ENCODE data around the gene CRB2.

The CRB2 gene

DNA sequence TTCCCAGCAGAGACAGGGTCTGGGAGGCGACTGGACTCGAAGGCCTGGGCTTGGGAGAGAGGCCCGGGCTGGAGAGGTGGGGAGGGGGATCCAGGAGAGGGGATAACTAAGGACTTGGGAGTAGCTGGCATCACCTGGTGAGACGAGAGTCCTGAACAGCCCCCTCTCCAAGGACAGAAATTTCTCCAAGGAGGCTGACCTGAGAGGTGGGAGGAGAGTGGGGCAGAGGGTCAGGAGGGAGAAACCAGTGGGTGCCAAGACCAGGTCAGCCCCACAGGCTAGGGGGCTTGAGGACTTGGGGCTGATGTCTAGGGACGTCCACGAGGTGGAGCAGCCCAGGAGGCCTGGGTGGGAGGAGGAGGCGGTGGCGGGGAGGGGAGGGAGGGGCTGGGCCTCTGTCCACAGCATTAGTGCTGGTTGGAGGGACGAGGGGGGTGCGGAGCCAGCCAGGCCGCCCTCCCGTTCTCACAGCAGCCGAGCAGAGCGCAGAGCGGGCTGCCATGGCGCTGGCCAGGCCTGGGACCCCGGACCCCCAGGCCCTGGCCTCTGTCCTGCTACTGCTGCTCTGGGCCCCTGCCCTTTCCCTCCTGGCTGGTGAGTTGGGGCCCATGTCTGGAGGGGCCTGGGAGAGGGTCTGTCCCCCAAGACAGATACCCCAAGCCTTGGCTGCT is at the start of gene CRB2:
TSS of gene CRB2 (plus strand) at position 437 of the 671 bp plus-strand sequence. CDS start at position 501, 64 bp downstream.
- no peak for DNase-seq

DNA sequence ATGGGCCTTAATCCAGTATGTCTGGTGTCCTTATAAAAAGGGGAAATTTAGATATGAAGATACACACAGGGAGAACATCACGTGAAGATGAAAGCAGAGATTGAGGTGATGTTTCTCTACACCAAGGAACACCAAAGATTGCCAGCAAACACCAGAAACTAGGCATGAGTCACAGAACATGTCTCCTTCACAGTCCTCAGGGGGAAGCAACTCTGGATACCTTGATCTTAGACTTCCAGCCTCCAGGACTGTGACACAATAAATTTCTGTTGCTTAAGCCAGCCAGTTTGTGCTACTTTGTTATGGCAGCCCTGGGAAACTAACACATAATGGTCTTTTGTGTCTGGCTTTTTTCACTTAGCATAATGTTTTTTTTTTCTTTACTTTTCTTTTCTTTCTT is 46.4 kb upstream of the CRB2 start:
- DNase-seq = no peak

DNA sequence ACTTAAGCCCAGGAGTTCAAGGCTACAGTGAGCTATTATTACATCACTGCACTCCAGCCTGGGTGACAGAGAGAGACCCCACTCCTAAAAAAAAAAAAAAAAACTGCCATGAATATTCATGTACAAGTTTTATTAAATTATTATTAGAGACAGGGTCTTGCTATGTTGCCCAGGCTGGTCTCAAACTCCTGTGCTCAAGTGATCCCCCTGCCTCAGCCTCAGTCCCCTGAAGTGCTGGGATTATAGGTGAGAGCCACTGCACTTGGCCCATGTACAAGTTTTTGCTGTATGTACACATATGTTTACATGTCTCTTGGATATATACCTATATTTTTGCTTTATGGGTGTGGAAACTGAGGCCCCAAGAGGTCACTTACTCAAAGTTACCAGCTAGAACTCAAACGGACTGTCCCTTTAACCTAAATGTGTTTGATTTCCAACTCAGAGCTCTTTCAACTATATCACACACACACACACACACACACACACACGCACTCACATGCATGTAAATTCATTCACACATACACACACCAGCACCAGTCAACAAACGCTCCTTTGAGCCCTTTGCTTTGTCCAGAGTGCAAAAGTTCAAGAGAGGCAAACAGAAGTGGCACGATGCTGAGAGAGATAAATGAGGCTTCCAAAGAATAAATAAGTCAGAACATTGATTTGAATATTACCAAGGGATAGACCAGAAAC is 45.3 kb upstream of the CRB2 start:
- no peak for DNase-seq

DNA sequence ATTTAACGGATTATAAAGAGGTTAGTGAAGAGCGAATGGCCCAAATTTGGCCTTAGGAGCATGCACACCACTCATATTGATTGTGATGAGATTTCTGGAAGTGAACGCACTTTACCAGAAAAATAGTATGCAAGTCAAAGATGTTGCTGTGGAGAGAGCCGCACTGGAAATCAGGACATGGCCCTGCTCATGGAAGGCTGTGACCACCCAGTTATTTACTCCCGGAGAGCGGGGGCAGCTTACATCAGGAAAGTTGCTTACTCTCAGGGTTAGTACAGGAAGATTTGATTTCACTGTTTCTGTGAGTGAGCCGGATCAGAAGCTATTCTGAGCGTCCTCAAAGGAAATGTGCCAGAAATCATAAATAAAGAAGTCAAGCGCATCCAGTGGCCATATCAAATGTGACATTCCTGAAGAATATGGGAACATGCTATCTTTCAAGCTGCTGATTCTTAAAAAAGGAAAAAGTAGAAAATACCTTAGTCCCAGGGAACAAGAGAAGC is 44.7 kb upstream of the CRB2 start:
- DNase-seq = no peak

DNA sequence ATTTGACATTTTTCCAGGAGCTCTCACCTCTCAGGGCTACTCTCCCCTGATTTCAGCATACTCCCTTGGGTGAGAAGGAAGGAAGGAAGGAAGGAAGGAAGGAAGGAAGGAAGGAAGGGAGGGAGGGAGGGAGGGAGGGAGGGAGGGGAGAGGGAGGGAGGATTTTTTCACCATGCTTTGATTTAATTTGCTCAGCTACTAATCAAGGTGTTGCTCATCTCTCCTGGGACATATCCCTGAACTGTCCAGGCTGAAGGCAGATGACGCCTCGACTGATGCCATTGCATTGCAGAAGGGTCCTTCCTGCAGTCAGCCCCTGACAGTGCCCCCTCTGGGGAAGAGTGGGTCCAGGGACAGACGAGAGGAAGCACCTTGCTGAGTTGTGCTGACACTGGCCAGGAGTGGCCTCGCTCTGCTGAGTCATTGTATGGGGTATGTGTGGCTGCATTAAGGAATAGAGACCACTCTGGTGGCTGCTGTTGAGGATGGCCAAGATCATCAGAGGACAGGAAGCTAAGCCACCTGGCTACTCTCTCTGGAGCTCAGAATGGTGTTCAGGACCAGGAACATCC is 43.6 kb upstream of the CRB2 start:
- DNase-seq = no peak

DNA sequence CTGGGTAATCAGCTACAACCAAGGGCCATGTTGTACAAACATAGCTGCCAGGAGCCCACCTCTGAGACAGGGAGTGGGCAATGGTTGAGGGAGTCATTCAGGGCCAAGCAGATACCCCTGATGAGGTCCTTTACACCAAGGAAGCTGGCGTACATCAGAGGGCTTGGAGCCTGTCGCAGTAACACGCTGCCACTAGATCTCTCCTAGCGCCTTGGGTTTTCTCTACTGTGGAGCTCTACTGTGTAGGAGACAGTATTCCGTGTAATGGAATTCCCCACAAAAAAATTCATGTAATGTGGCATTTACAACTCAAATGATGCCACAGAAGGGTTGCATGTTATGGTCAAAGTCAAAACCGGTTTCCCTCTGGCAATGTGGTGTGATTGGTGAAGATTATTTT is 41.4 kb upstream of the CRB2 start:
- no peak for DNase-seq

DNA sequence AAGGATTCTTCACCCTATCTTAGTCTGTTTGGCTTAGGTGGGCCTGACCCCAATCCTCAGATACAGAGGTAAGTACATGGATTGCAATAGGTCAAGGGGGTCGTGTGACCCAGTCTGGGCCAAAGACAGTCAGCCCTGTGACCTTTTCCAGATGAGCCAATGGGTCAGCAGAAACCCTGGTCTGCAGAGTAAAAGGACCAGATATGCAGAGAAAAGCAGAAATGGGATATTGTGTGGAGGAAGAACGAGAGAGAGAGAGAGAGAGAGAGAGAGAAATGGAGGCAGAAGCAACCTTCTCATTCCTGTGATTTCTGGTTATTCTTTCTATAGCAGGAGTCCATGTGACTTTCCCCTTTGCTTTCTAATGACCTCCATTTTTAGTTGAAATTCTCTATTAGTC is 40.4 kb upstream of the CRB2 start:
- no peak for DNase-seq

DNA sequence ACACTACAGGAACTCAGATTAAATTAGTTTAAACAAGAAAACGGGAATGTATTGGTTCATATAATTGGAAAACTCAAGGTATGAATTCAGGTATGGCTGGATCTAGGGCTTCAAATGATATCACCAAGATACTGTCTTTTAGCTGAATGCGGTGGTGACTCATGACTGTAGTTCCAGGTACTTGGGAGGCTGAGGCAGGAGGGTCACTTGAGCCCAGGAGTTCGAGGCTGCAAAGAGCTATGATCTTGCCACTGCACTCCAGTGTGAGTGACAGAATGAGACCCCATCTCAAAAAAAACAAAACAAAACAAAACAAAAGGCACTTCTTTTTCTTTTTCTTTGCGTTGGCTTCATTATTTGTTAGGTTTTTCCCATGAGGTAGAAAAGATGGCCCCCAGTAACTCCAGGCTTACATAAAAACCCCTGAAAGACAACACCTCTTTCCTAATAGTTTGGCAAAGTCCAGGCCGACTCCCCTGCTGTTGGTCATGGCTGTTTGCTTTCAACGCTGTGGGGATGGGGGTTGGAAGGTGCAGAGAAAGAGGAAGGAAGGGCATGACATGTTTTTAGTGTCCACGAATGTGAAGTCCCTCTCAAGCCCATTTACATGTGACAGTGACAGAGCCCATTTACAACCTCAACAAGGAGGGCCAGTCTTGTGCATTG is 39.8 kb upstream of the CRB2 start:
- no peak for DNase-seq

DNA sequence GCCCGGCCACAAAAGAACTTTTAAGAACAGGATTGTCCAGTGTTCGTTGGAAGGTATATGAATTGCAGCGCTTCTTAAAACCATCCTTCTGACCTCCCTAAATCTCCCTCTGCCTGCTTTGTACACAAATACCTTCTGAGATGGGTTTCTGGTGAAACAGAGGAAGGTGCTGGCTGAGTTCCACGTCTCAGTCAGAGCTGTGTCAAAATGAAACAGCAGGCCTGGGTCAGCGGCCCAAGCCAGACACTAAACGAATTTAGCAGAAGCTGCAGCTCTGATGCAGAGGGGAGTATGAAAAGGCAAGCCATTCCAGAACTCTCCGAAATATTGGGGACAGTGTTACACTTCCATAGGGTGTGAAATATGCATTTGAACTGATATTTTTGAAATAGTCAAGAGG is 37.8 kb upstream of the CRB2 start:
- DNase-seq = no peak

DNA sequence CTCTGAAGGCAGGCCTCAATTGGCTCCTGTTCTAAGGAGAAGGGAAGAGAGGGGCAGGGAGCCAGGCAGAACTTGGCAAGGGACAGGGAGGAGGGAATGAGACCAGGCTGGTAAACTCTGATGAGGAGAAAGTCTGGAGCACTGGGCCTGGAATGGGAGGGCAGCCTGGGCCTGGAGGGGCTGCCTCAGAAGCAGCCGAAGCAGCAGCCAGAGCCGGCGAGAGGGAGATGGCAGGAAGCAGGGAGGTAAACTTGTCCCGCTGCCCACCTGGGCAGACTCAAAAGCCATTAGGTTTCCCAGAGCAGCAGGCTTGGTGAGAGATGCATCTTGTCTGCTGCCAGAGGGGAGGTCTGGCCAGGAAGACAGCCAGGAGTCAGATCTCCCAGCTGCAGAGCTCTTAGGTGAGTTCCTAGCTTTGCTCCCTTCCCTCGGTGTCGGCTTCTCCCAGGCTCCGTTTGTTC is 37.0 kb upstream of the CRB2 start:
- no peak for DNase-seq

DNA sequence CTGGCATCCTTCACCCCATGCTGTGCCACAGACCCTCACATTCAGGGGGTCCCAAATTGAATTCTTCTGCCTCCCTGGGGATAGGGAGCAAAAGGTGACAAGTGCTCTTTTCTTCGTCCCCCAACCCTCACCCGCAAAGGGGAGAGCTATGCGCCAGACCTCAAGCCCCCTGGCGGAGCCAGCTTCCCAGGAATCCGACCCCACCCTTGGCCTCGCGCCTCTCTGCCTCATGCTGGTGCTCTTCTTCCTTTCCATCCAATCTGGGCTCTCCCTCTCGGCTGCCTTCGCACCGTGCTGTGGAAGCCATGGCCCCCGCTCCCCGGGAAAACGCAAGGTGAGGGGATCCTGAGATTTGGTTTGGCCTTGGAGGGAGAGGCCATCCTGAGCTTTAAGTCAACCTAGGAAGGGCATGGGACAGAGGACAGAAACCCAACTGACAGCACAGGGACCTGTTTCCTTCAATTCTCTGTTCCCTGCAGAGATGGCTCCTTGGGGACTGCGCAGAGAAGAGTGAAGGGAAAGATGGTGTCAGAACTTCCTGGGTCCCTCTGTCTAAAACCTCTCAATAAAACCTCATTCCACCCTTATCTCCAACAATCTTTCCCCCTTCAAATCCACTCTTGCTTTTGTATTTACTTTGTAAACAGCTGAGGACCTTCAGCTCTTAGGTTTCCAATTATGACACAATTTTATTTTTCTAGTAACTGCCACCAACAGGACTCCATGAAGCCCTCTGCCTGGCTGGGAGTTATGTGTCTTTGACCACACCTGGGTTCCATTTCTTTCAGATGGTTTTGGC is 36.3 kb upstream of the CRB2 start:
- no peak for DNase-seq

DNA sequence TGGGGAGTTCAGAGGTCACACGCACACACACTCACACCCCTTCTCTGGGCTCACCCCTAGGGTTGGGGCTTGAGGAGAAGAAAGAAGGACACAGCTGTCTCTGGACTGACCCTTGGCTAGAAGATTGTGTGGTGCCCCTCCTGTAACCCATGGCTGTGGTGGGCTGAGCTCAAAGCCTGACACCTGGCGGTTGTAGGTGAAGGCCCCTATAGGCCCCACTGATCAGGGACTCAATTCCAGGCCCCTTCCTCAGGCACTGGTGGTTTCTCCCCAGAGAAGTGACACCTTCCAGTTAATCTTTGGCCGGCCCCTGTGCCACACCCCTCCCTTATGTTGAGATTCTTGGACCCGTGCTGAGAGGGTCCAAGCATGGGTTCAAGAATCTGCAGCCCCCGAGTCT is 35.2 kb upstream of the CRB2 start:
- DNase-seq = no peak

DNA sequence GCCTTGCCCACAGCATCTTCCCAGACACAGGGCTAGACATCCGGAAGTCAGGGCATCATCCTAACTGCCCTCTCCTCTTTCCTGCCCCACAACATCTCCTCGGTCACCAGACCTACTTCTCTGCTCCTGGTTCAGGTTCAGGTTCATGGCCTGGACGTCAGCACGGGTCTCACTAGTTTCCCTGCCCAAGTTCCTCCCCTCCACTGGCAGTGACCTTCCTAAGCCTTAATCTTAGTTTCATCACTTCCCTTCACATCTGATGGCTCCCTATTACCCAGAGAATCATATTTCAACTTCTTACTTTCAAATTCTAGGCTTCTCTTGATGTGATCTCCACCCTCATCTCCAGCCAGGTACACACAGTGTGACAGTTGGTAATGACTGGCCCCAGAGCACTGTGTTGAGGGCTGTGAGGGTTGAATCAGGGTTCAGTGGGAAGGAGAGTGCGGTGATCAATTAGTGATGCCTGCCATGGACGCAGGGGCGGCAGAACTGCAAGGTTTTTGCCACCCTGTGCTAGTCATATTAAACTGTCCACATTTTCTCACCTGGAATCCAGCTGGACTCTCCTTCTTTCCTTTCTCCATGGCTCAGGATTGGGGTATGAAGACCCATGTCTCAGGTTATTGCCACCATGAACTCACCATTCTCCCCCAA is 34.3 kb upstream of the CRB2 start:
- DNase-seq = no peak

DNA sequence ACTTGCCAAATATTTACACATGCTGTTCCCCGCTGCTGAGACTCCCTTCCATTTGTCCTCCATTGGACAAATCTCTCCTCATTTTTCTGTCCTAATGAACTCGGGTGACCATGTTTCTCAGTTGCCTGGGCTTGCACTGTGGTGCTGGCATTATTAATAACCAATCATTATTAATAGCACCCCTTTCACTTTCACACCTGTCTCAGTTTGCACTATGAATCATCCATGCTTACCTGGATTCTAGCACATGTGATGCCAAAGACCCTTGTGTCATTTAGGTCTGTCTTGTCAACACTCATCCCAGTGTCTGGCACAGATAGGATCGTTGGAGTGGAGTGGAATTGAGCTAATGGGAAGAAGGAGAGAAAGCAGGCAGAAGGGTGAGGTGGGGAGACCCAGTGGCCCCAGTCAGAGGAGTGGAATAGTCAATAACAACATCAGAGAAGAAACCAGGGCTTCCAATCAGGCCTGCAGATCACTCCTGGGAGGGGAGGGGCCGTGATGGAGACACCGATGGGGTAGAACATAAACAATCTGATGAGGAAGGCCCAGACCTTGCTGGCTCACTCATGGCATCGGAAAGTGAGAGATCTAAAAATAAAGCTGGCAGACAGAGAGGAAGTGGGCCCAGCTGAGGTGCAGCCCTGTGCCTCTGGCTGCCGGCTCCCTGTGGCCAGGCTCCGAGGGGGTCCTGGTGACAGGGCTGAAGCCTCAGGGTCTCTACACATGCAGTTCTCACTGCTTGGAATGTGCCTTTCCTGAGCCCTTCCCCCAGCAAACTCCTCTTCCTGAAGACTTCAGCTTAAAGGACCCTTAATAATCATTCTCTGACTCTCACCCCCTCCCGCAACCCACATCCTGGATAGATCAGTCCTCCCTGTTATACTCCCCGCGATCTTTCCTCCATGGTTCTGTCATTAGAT is 33.5 kb upstream of the CRB2 start:
- no peak for DNase-seq

DNA sequence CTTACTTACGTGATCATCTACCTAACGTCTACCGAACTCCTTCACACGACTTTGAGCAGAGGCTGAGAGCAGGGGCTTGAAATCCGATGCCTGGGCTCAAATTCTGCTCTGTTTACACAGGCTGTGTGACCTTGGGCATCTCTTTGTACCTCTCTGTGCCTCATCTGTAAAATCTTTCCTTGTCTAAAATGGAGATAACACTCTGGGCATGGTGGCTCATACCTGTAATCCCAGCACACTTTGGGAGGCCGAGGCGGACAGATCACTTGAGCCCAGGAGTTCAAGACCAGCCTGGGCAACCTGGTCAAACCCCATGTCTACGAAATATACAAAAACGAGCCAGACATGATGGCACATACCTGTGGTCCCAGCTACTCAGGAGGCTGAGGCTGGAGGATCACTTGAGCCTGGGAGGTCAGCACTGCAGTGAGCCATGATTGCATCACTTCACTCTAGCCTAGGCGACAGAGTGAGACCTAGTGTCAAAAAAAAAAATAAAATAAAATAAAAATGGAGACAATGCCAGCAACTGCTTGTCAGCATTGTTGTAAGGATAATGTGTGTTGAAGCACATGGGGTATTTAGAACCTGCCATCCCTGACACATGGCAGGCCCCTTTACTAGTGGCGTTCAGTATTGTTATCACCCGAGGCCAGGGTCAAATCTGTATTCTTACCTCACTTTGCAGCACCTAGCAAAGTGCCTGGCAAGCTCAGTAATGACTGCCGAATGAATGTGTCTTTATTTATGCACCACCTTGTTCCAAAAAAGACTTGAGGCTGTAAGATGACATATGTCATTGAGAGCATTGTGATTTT is 32.6 kb upstream of the CRB2 start:
- no peak for DNase-seq

DNA sequence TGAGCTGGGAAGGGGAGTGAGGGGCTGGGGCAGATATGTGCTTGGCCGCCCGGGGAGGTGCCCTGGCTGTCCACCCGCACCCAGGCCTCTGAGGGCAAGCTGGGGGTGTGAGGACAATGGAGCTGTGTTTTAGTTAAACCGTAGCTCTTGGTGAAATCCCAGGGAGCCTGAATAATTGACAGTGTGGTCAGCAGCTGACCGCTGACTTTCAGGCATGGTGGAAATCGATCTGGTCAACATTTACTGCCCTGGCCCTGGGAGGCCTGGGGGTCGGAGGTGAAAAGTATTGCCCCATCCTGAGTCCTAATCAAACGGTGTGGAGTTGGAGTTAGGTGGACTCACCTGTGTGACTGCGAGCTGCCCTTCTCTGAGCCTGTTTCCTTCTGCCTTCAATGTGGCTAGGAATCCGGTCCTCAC is 31.2 kb upstream of the CRB2 start:
- no peak for DNase-seq

DNA sequence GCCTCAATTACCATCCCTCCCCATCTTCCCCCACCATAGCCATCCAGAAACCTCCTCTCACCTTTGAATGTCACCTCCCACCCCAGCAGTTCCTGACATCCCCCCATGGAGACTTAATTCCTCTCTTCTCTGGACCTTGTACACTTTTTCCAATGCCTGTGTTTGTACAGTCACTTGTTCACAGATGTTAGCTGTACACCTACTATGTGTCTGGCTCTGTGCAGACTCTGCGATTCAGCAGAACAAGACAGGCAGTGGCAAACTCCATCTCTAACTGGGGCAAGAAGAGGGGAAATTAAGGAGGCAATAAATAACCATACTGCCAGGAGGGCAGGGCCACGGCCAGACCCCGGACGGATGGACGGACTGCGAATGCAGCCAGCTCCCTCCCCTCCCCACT is 29.8 kb upstream of the CRB2 start:
- DNase-seq = no peak

DNA sequence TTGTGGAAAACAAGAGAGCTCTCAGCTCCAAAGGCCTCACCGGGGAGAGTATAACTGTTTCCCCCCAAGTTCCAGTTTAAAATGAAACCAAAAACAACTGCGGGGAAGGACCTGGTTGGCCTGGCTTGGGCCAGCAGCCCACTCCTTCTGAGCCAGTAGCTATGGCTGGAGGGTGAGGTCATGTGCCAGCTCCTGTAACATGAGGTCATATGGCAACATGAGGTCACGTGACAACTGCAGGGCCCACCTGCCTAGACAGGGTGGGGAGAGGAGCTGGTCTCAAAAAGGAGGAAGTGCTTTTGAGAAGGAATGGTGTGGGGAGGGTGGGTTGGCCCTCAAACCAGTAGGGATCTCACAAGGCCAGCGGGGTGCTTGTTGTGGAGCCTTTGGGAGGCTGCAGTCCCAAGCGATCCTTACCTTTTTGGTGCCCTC is 29.3 kb upstream of the CRB2 start:
- no peak for DNase-seq

DNA sequence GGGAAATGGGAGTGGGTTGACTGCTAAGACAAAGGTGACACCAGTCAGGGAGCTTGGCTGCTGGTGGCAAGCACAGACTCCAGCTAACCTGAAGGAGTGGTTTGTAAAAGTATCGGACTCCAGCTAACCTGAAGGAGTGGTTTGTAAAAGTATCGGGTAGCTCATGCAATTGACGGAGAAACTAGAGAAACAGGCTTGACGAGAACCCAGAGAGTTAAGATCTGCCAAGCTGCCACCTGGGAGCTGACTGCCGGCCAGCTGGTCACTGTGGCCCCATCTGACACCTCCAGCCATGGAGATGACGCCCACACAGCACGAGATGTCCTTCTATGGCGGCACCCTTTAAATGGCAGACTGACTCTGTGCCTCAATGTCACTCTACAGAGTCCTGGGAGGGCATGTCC is 28.3 kb upstream of the CRB2 start:
- no peak for DNase-seq

DNA sequence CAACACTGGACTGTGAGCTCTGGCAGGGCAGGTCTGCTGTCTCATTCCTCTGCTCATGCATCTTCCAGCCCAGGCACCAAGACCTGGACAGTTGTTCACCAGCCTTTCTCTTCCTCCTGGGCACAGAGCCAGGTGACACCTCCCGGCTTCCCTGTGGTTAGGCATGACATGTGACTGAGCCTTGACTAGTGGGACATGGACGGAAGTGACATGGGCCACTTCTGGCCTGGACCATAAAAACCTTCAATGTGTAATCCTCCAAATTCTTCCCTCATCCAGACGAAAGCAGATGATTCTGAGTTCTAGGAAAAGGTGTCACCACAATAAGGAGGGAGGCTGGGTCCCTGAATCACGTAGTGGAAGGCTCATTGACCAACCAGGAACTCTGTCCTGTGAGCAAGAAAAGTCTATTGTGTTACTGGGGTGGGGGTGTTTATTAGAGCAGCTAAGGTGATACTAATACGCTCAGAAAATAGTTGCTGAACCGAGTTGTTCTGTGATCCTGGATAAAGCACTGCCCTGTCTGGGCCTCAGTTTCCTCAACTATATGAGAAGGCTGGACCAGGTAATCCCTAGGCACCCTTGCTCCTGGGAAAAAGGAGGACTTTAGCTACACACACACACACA is 26.6 kb upstream of the CRB2 start:
- no peak for DNase-seq

Data from DMS153 (cell line).